Measurements from ENCODE around the gene CDH9.

CDH9 gene

DNA sequence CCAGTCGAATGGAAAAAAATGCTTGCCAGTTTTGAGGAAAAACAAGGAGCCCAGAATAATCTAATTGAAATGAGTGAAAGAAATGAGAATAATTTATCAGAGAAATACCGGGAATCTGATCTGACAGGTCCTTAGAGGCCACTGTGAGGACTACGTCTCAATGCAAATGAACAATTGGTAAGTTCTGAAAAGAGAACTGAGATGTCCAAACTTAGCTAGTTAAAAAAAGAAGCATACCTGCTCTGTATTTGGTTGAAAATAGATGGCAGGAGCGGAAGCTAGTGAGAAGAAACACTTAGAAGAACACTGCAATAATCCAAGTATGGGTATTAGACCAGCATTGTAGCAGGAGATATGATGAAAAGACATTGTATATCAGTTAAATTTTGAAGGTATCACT is 161.2 kb downstream of the CDH9 start:
- POLR2A ChIA-PET: no interaction called here
- CTCF ChIA-PET: no interaction called here
- no peak overlapping the region for H3K27ac ChIP-seq (ENCODE audit: extremely low read depth, low read depth, low read length)
- no peak for TF ChIP-seq ZNF629 (tag by site-specific recombination; IDR thresholded peaks at IDR 0.05)
- no peak for TF ChIP-seq ZNF521 (tag by site-specific recombination; IDR thresholded peaks at IDR 0.05)
- TF ChIP-seq, protein P1, sequence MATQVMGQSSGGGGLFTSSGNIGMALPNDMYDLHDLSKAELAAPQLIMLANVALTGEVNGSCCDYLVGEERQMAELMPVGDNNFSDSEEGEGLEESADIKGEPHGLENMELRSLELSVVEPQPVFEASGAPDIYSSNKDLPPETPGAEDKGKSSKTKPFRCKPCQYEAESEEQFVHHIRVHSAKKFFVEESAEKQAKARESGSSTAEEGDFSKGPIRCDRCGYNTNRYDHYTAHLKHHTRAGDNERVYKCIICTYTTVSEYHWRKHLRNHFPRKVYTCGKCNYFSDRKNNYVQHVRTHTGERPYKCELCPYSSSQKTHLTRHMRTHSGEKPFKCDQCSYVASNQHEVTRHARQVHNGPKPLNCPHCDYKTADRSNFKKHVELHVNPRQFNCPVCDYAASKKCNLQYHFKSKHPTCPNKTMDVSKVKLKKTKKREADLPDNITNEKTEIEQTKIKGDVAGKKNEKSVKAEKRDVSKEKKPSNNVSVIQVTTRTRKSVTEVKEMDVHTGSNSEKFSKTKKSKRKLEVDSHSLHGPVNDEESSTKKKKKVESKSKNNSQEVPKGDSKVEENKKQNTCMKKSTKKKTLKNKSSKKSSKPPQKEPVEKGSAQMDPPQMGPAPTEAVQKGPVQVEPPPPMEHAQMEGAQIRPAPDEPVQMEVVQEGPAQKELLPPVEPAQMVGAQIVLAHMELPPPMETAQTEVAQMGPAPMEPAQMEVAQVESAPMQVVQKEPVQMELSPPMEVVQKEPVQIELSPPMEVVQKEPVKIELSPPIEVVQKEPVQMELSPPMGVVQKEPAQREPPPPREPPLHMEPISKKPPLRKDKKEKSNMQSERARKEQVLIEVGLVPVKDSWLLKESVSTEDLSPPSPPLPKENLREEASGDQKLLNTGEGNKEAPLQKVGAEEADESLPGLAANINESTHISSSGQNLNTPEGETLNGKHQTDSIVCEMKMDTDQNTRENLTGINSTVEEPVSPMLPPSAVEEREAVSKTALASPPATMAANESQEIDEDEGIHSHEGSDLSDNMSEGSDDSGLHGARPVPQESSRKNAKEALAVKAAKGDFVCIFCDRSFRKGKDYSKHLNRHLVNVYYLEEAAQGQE (tag by site-specific recombination; IDR thresholded peaks at IDR 0.05): no peak
- TF ChIP-seq ZNF146 (tag by site-specific recombination; IDR thresholded peaks at IDR 0.05): no peak
- no peak for TF ChIP-seq ZNF529 (tag by site-specific recombination; IDR thresholded peaks at IDR 0.05; ENCODE audit: insufficient replicate concordance)
- TF ChIP-seq ZNF211 (tag by site-specific recombination; IDR thresholded peaks at IDR 0.05; ENCODE audit: low read depth): no peak
- TF ChIP-seq ZNF830 (tag by site-specific recombination; IDR thresholded peaks at IDR 0.05; ENCODE audit: low read depth): no peak
- TF ChIP-seq ZNF175 (tag by site-specific recombination; IDR thresholded peaks at IDR 0.05): no peak
- TF ChIP-seq ZSCAN16 (tag by site-specific recombination; IDR thresholded peaks at IDR 0.05): no peak
- TF ChIP-seq ZFP37 (tag by site-specific recombination; IDR thresholded peaks at IDR 0.05): no peak
- no peak for TF ChIP-seq ZBTB8A (tag by site-specific recombination; IDR thresholded peaks at IDR 0.05)
- TF ChIP-seq ZNF335 (tag by site-specific recombination; conservative IDR thresholded peaks at IDR 0.05): no peak
- TF ChIP-seq, protein P2, sequence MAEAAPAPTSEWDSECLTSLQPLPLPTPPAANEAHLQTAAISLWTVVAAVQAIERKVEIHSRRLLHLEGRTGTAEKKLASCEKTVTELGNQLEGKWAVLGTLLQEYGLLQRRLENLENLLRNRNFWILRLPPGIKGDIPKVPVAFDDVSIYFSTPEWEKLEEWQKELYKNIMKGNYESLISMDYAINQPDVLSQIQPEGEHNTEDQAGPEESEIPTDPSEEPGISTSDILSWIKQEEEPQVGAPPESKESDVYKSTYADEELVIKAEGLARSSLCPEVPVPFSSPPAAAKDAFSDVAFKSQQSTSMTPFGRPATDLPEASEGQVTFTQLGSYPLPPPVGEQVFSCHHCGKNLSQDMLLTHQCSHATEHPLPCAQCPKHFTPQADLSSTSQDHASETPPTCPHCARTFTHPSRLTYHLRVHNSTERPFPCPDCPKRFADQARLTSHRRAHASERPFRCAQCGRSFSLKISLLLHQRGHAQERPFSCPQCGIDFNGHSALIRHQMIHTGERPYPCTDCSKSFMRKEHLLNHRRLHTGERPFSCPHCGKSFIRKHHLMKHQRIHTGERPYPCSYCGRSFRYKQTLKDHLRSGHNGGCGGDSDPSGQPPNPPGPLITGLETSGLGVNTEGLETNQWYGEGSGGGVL (tag by site-specific recombination; IDR thresholded peaks at IDR 0.05): no peak
- TF ChIP-seq ZNF423 (tag by site-specific recombination; IDR thresholded peaks at IDR 0.05): no peak
- TF ChIP-seq ZNF785 (tag by site-specific recombination; IDR thresholded peaks at IDR 0.05): no peak
- no peak for TF ChIP-seq ZNF416 (tag by site-specific recombination; IDR thresholded peaks at IDR 0.05)
- no peak for TF ChIP-seq ZNF549 (tag by site-specific recombination; IDR thresholded peaks at IDR 0.05)
- no peak for TF ChIP-seq SP3 (tag by site-specific recombination; IDR thresholded peaks at IDR 0.05)
- TF ChIP-seq ZBTB1 (tag by site-specific recombination; IDR thresholded peaks at IDR 0.05): no peak
- no peaks in the 10 kb centered on the region for H3K9me3 ChIP-seq (ENCODE audit: control insufficient read depth, insufficient read depth, low read depth, low read length)
- no peaks in the 10 kb centered on the region for H3K4me1 ChIP-seq (ENCODE audit: control insufficient read depth, insufficient read depth, low read length)
- no peak overlapping the region for H3K4me3 ChIP-seq (ENCODE audit: low read depth, low read length)
- no peaks in the 10 kb centered on the region for H3K36me3 ChIP-seq (ENCODE audit: control insufficient read depth in 2 of 2, insufficient read depth in 1 of 2, low read length in 2 of 2)

DNA sequence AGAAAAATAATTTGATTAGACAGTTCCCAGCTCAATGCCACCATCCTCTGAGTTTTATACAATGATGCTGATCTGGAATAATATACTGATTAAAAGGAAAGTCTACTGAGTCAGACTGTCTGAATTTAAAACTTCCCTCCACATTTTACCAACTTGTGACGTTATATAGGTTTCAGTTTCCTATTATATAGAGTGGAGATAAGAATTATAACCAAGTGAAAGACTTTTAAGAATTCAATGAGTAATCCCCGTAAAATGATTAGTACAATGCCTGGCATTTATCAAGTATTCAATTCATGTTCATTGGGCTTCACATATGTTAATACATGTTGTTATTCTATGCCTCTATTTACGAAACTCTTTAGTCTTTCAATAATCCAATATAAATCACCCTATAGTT is 166.0 kb downstream of the CDH9 start:
- H3K4me3 ChIP-seq (ENCODE audit: low read depth, low read length): no peak overlapping the region
- H3K27ac ChIP-seq (ENCODE audit: extremely low read depth, low read depth, low read length): no peak overlapping the region
- H3K9me3 ChIP-seq (ENCODE audit: control insufficient read depth, insufficient read depth, low read depth, low read length): no peaks in the 10 kb centered on the region
- H3K4me1 ChIP-seq (ENCODE audit: control insufficient read depth, insufficient read depth, low read length): no peaks in the 10 kb centered on the region
- TF ChIP-seq MEIS1 (CRISPR knock-in tag; IDR thresholded peaks at IDR 0.05; ENCODE audit: borderline replicate concordance): no peak
- TF ChIP-seq ZNF529 (tag by site-specific recombination; IDR thresholded peaks at IDR 0.05; ENCODE audit: insufficient replicate concordance): no peak
- no peak for TF ChIP-seq EGR2 (tag by site-specific recombination; IDR thresholded peaks at IDR 0.05; ENCODE audit: low read depth)
- no peak for TF ChIP-seq ZIC2 (tag by site-specific recombination; IDR thresholded peaks at IDR 0.05)
- TF ChIP-seq, protein P3, sequence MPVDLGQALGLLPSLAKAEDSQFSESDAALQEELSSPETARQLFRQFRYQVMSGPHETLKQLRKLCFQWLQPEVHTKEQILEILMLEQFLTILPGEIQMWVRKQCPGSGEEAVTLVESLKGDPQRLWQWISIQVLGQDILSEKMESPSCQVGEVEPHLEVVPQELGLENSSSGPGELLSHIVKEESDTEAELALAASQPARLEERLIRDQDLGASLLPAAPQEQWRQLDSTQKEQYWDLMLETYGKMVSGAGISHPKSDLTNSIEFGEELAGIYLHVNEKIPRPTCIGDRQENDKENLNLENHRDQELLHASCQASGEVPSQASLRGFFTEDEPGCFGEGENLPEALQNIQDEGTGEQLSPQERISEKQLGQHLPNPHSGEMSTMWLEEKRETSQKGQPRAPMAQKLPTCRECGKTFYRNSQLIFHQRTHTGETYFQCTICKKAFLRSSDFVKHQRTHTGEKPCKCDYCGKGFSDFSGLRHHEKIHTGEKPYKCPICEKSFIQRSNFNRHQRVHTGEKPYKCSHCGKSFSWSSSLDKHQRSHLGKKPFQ (tag by site-specific recombination; IDR thresholded peaks at IDR 0.05): no peak
- TF ChIP-seq ZNF157 (tag by site-specific recombination; IDR thresholded peaks at IDR 0.05): no peak
- TF ChIP-seq SETDB1 (IDR thresholded peaks at IDR 0.05; ENCODE audit: insufficient read length, low read length): no peak
- TF ChIP-seq KLF16 (tag by site-specific recombination; IDR thresholded peaks at IDR 0.05): no peak
- no peak for TF ChIP-seq ZNF660 (tag by site-specific recombination; IDR thresholded peaks at IDR 0.05)
- no peak for TF ChIP-seq ZNF670 (tag by site-specific recombination; IDR thresholded peaks at IDR 0.05; ENCODE audit: low read depth)
- CTCF ChIA-PET: interaction anchor here (1.1 kb wide), 1 partner anchor 10 kb away, joined by 3 read pairs; no protein-coding TSS in a partner anchor
- POLR2A ChIA-PET: no interaction called here
- H3K36me3 ChIP-seq (ENCODE audit: control insufficient read depth in 2 of 2, insufficient read depth in 1 of 2, low read length in 2 of 2): no peaks in the 10 kb centered on the region

Data from HEK293 (cell line).